ENCODE measurements around the gene JARID2.
"Not testable (repeated sequence)": the region's sequence is repeated elsewhere in the genome, so short reads cannot be mapped to it uniquely, and the experiment has no call there.

JARID2 gene

GRCh38 chr6:15527838-15528617 is 282.2 kb downstream of the JARID2 start:
- in situ Hi-C loops (cut with HindIII; ENCODE audit: low sequenced_read_pairs), result no loop called here

- in situ Hi-C loops (cut with HindIII; ENCODE audit: low sequenced_read_pairs), result no loop called here
Observed at GRCh38 chr6:15528870-15529269, 283.0 kb downstream of the JARID2 start.

DNA sequence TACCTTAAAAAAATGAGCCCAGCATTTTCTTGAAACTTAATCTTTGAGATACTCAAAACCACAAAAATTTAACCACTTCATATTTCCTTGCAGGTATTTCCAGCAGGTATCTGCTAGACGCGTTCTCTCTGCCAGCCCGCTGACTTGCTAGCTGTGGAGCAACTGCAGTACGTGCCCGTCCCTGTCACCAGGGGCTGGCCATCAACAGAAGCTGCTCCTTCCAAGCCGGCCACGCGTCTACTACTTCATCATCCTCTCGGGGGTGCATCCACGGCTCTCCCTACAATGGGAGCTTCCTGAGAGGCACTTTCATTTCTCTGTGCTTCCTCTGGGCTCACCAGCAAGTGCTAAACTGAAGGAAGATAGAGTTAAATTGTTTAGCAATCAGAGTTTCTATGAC is 284.5 kb downstream of the JARID2 start:
- in situ Hi-C loops (cut with HindIII; ENCODE audit: low sequenced_read_pairs), result no loop called here

- in situ Hi-C loops (cut with HindIII; ENCODE audit: low sequenced_read_pairs), result no loop called here
Observed at GRCh38 chr6:15531973-15532372, 286.1 kb downstream of the JARID2 start.

DNA sequence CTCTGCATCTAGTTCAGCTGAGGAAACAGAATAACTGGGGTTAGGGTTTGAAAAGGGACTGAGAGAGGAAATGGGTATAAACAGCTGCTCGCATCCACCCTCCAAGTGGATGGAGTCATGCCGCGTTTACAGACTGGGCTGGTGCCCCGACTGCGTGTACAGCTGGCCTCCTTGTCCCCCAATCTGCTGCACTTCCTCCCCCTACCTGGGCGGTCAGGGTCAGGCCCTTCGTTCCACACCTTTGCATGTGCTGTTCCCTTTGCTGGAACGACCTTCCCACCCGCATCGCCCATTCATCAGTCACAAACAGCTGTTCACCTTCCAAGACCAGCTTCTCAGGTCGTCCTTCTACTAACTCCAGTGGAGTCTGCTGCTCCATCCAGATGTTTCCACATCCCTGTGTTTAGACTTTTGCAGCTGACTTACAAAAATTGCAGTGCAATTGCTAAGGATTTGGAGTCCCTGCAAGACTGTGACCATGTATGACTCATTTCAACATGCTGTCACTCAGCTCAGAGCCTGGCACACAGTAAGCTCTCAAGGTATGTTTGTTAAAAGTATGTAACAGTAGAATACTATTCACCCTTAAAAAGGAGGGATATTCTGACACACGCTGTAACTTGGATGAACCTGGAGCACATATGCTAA is 287.6 kb downstream of the JARID2 start:
- in situ Hi-C loops (cut with HindIII; ENCODE audit: low sequenced_read_pairs), result no loop called here

- in situ Hi-C loops (cut with HindIII; ENCODE audit: low sequenced_read_pairs), result no loop called here
Observed at GRCh38 chr6:15534974-15535373, 289.1 kb downstream of the JARID2 start.

- in situ Hi-C loops (cut with HindIII; ENCODE audit: low sequenced_read_pairs), result no loop called here
Observed at GRCh38 chr6:15535495-15536197, 289.8 kb downstream of the JARID2 start.

GRCh38 chr6:15536198-15536955 is 290.5 kb downstream of the JARID2 start:
- in situ Hi-C loops (cut with HindIII; ENCODE audit: low sequenced_read_pairs), result no loop called here

- in situ Hi-C loops (cut with HindIII; ENCODE audit: low sequenced_read_pairs), result no loop called here
Observed at GRCh38 chr6:15538106-15538505, 292.2 kb downstream of the JARID2 start.

GRCh38 chr6:15538766-15539495 is 293.1 kb downstream of the JARID2 start:
- in situ Hi-C loops (cut with HindIII; ENCODE audit: low sequenced_read_pairs), result no loop called here

- in situ Hi-C loops (cut with HindIII; ENCODE audit: low sequenced_read_pairs), result no loop called here
Observed at GRCh38 chr6:15539722-15540270, 293.9 kb downstream of the JARID2 start.

GRCh38 chr6:15543332-15543917 is 297.6 kb downstream of the JARID2 start:
- in situ Hi-C loops (cut with HindIII; ENCODE audit: low sequenced_read_pairs), result not testable (repeated sequence)

- in situ Hi-C loops (cut with HindIII; ENCODE audit: low sequenced_read_pairs), result no loop called here
Observed at GRCh38 chr6:15544321-15544900, 298.5 kb downstream of the JARID2 start.

GRCh38 chr6:15546591-15546990 is 300.7 kb downstream of the JARID2 start:
- in situ Hi-C loops (cut with HindIII; ENCODE audit: low sequenced_read_pairs), result no loop called here

- in situ Hi-C loops (cut with HindIII; ENCODE audit: low sequenced_read_pairs), result no loop called here
Observed at GRCh38 chr6:15547400-15547799, 301.5 kb downstream of the JARID2 start.

DNA sequence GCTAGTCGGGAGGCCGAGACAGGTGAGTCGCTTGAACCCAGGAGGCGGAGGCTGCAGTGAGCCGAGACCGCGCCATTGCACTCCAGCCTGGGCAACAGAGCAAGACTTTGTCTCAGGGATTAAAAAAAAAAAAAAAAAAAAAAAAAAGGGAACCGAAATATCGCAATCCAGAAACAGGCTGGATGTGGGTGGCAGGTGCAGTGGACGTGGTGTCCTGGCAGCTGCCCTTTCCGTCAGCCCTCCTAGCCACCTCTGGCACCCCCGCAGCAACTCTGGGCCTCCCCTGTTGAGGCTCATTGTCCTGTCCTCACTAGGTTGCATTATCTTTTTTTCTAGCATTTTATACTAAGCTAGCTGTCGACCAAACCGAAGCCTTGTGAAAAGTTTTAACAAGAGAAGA is 303.5 kb downstream of the JARID2 start:
- in situ Hi-C loops (cut with HindIII; ENCODE audit: low sequenced_read_pairs), result no loop called here

GRCh38 chr6:15550546-15551123 is 304.8 kb downstream of the JARID2 start:
- in situ Hi-C loops (cut with HindIII; ENCODE audit: low sequenced_read_pairs), result loop anchor here (5.0 kb wide), 1 partner anchor 42 kb away; no protein-coding TSS in a partner anchor

DNA sequence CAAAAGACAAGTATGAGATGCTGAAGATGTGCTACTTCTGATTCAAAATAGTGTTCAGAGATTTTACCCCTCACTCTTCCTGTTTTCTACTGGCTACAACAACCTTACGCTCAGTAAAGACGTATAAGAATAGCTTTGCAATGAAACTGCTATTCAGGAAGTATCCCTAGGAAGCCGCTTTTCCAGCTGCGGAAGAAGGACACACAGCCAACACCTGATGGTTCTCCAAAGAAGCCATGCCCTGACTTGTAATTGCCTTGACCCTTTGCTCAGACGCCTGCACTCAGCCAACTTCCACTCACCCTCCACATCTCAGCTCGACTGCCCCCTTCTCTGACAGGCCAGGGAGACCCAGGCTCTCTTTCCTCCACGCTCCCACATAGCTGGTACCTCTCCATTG is 305.4 kb downstream of the JARID2 start:
- in situ Hi-C loops (cut with HindIII; ENCODE audit: low sequenced_read_pairs), result loop anchor here (5.0 kb wide), 1 partner anchor 41 kb away; no protein-coding TSS in a partner anchor

DNA sequence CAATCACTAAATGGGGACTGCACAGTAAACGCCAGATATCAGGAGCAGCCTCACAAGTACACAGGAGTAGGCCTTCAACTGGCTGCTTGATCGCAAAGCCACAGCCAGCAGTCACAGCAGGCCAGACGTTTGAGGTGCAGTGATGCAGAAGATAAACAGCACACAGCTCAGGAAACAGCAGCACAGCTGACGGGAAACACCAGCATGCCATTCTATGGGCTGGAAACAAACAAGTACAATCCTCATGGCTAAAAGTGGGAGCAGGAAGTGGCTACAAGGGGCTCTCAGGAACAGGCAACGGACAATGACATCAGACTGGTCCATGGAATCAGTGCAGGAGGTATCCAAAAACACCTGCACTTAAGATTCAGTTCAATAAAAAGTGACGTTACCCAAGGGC is 305.9 kb downstream of the JARID2 start:
- in situ Hi-C loops (cut with HindIII; ENCODE audit: low sequenced_read_pairs), result loop anchor here (5.0 kb wide), 1 partner anchor 41 kb away; no protein-coding TSS in a partner anchor

Measured in DLD1 (cell line).